ENCODE data around the gene ARHGEF16.

Gene ARHGEF16

DNA sequence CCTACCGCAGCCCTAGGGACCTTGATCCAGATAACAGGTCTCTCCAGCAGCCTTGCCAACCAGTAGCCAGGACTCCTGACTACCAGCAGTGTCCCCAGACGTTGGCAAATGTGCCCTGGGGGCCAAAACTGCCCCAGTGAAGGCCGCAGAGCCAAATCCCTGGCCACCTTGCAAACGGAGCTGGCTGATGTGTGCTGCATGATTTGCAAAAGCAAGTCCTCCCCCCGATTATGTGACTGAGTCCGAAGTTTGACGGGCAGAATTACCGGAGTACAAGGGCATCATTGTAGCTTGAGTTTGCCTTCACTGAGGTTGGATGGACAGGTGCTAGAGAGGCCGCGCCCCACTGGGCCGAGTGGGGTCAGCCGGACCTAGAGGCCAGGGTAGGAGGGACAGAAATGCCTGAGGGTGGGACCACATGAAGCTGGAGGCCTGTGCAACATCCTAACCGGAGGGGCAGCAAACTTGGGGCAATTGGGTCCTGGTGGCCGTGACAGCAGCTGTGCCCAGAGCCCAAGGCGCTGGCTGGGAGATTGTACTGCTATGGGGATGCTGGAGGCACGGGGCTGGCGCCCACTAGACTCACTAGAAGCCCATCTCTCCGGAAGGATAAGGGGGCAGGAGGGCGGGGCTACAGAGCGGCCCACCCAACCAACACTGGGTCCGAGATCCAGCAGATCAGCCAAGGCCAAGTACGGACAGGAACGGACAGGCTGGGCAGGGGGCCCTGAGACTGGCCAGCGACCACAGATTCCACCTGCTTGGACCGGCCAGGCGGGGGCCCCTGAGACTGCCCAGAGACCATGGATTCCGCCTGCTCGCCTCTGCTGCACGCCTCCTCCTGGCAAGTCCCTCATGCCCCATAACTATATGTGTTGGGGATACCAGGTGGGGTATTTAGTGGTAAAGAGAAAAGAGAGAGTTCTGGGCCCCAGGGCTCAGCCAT lies 2.8 kb downstream of the ARHGEF16 start:
- DNase-seq (ENCODE audit: low read depth): no peak

- no peak for DNase-seq (ENCODE audit: low read depth)
These were observed 3.7 kb downstream of the ARHGEF16 start for GRCh38 chr1:3457910-3458883.

DNA sequence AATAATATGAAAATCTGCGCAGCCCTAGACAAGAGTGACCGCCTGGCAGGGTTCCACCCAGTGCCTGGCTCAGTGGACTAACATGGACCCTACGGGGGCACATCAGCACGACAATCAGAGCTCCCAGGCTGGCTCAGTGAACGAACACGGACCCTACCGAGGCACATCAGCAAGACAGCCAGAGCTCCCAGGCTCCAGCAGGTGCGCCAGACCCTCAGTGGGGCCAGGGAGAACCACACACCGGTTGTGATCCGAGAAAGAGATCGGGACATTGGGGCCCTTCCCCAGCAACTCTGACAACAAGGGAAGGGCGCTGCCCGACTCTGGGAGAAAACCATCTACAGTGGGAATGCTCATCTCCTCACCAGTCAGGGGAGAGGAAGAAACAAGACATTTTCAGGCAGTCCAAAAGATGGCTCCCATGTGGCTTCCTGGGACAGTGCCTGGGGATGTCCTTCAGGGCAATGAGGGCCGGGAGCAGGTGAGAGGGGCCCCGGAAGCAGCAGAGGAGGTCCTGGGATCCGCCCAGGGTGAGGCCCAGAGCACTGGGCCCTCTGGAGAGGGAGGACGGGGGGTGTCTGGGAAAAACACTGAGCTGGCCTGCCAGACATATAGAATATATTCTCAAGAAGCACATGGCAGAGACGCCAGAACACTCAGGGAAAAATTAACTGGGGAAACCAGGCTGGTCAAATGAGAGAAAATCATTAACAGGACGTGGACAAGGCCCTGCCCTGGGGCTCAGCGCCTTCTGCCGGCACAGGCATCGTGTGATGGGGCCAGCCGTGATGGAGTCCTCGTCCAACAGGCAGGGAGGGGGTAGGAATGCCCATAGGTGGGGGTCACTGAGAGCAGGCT lies 4.8 kb downstream of the ARHGEF16 start:
- DNase-seq (ENCODE audit: low read depth): no peak

GRCh38 chr1:3459940-3460671 lies 5.6 kb downstream of the ARHGEF16 start:
- no peak for DNase-seq (ENCODE audit: low read depth)

GRCh38 chr1:3460672-3461131 lies 6.2 kb downstream of the ARHGEF16 start:
- DNase-seq (ENCODE audit: low read depth): no peak

- no peak for DNase-seq (ENCODE audit: low read depth)
These were observed 6.9 kb downstream of the ARHGEF16 start for GRCh38 chr1:3461238-3461933.

DNA sequence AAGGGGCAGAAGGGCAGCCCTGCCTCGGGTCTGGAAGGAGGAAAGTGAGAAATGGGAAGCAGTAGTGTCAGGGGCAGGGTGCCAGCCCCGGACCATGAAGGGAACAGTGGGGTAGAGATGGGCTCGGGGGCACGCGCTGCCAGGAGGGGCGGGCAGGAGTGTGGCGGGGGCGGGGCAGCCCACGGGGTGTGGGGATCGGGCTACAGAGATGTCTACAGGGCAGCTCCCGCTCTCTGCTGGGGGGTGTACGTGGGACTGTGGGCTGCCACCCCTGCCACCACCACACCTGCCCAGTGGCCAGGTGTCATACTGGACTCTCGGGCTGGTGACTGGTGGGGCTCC lies 7.4 kb downstream of the ARHGEF16 start:
- DNase-seq (ENCODE audit: low read depth): no peak

DNA sequence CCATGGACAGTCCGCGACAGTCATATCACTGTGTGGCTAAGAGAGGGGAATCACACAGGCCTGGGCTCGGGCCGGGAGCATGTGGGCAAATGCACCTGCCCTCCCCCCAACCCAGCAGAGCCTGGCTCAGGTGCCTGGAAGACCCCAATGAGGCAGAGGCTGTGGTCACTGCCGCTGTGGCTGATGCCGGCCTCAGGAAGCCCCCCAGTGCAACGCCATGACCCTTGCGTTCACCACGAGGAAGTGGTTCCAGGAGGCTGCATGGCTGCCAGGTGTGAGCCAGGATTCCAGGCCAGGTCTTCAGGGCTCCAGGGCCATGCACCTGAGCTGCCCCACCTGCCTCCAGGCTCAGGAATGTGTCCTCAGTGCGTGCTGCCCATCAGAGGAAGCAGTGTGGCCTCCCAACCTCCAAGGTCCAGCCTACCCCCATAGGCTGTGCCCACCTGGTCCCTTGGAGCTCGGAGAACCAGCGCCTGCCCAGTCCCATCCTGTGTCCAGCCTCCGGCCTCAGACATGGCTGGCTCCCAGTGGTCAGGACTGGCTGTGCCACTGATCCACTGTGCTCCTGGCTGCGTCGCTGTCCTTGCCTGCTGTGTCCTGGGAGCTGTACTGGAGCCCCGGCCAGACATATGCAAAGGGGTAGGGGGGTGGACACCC lies 8.0 kb downstream of the ARHGEF16 start:
- no peak for DNase-seq (ENCODE audit: low read depth)

GRCh38 chr1:3463013-3463385 lies 8.5 kb downstream of the ARHGEF16 start:
- no peak for DNase-seq (ENCODE audit: low read depth)

GRCh38 chr1:3463408-3463863 lies 9.0 kb downstream of the ARHGEF16 start:
- no peak for DNase-seq (ENCODE audit: low read depth)

GRCh38 chr1:3463891-3464648 lies 9.6 kb downstream of the ARHGEF16 start:
- no peak for DNase-seq (ENCODE audit: low read depth)

DNA sequence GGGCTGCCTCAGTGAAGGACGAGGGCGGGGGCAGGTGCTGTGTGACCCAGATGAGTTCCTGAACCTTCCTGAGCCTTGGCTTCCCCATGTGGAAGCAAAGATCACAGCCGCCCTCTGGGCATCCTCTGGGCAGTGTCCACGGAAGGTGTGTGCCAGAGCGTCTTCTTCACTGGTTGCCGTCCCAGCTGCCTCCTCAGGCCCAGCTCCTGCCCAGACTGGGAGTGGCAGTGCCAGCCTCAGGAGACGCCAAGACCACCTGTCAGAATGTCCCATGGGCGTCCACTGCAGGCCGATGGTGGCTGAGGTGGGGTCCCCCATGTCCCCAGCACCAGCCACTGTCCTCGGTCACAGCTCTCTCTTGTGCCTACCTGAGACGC lies 10.2 kb downstream of the ARHGEF16 start:
- no peak for DNase-seq (ENCODE audit: low read depth)

GRCh38 chr1:3465091-3465934 lies 10.8 kb downstream of the ARHGEF16 start:
- no peak for DNase-seq (ENCODE audit: low read depth)

DNA sequence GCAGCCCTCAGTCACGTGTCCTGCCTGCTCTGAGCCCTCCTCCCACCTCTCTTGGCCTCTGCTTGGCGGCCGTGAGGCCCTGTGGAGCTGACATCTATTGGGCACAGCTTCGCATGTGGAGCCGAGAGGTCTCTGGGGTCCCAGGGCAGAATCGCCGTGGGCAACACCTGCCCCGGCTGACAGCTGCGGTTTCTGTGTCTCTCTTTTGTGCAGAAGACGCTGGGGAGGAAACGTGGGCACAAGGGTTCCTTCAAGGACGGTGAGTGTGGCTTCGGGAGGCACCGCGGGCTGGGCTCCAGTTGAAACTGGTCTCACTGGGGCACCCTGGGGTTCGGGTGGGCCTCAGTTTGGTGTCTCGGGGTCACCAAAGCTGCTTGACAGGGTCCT lies 11.5 kb downstream of the ARHGEF16 start:
- DNase-seq (ENCODE audit: low read depth): no peak

GRCh38 chr1:3466366-3467075 lies 12.1 kb downstream of the ARHGEF16 start:
- no peak for DNase-seq (ENCODE audit: low read depth)

- no peak for DNase-seq (ENCODE audit: low read depth)
These were observed 12.9 kb downstream of the ARHGEF16 start for GRCh38 chr1:3467096-3468036.
